Activated T-cell treated with anti-CD3 and anti-CD28 coated beads, Interleukin-2, amount 50 U/mL, for 24 hours (primary cell): Measurements from ENCODE around the gene RBFOX2.
"Not testable (repeated sequence)": the region's sequence is repeated elsewhere in the genome, so short reads cannot be mapped to it uniquely, and the experiment has no call there.

Source experiments
- DNase-seq: peaks from one replicate; pipeline ENCODE4 v3.0.0-alpha.2; 2020
- H3K27ac Mint-ChIP-seq: 2 replicates; pipeline ENCODE4 v1.8.0; 2020; ENCODE audit warnings: mild to moderate bottlenecking, mixed read lengths
- H3K27me3 Mint-ChIP-seq: 2 replicates; pipeline ENCODE4 v1.8.0; 2020; ENCODE audit warnings: mixed read lengths
- H3K36me3 Mint-ChIP-seq: 2 replicates; pipeline ENCODE4 v1.8.0; 2020; ENCODE audit warnings: low read depth, mixed read lengths
- H3K4me1 Mint-ChIP-seq: 2 replicates; pipeline ENCODE4 v1.8.0; 2020; ENCODE audit warnings: low read depth, mixed read lengths
- H3K4me3 Mint-ChIP-seq: 2 replicates; pipeline ENCODE4 v1.8.0; 2020; ENCODE audit warnings: mild to moderate bottlenecking, moderate library complexity, mixed read lengths
- H3K9me3 Mint-ChIP-seq: 2 replicates; pipeline ENCODE4 v1.8.0; 2020; ENCODE audit warnings: mixed read lengths

The RBFOX2 gene, protein sequence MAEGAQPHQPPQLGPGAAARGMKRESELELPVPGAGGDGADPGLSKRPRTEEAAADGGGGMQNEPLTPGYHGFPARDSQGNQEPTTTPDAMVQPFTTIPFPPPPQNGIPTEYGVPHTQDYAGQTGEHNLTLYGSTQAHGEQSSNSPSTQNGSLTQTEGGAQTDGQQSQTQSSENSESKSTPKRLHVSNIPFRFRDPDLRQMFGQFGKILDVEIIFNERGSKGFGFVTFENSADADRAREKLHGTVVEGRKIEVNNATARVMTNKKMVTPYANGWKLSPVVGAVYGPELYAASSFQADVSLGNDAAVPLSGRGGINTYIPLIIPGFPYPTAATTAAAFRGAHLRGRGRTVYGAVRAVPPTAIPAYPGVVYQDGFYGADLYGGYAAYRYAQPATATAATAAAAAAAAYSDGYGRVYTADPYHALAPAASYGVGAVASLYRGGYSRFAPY

DNA sequence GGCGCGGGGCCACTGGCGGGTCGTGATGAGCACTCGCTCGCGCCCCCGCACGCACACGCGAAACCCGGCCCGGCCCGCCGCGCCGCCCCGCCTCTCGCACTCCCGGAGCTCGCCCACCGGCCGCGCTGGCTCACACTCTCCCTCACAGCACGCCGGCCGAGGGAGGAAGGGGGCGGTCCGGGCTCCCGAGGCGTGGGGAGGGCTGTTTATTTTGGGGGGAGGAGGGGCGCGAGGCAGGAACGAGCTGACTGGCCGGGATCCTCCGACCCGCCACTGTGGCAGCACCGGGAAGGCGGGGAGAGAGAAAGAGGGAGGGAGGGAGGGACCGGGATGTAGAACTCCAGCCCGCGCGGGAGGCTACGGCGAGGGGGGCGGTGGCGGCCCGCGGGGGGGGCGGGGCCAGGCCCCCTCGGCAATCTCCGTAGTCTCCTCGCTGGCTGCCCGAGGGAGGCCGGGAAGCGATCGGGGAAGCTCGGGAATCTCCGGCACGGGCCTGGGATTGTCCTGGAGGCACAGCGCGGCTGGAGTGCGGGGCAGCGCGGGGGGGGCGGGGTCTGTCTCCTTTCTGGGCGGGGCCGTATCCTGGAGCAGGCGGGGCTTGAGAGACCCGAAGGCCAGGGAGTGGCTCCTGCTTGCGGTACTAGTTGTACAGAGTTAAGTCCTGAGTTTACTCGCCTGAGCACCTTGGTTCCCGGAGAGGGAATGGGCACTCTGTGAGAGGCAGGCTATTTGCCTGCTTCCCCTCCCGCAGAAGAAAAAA, at the start of gene RBFOX2:
Gene RBFOX2, minus strand, starts transcription at position 179 of the 760 bp plus-strand sequence. CDS start 399 bp downstream, outside the sequence.
- Mint-ChIP-seq H3K4me3 (peak within 1 kb of the TSS; percentile 89), H3K27me3 (peaks cover 9% of the 10 kb centered on the region), H3K4me1 (peaks cover 22% of the 10 kb centered on the region), H3K36me3 (no peaks in the 10 kb centered on the region), H3K27ac (peak within 1 kb of the TSS; percentile 81), H3K9me3 (no peaks in the 10 kb centered on the region)
- peak; percentile 87 for DNase-seq

DNA sequence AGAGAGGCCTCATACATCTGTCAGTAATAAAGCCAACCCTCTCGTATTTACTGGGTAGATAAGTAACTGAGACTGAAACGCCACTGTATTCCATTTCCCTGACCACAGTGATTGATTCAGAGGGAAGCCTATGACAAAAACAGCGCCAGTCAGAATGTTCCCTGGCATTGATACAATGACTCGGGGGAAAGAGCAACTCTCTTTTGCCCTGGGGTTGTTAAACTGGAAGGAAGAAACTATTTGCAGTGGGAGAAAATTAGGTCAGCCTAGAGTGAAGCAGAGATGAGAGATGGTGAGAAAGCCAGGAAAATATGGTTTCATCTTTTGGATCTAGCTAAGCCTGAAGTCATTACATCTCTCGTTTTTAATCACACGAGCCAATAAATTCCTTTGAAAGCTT, 48.6 kb upstream of the RBFOX2 start:
- Mint-ChIP-seq H3K9me3 (no peaks in the 10 kb centered on the region), H3K27me3 (no peaks in the 10 kb centered on the region), H3K36me3 (no peaks in the 10 kb centered on the region), H3K4me1 (no peaks in the 10 kb centered on the region), H3K4me3 (no peak overlapping the region), H3K27ac (no peak overlapping the region)
- DNase-seq, result no peak

DNA sequence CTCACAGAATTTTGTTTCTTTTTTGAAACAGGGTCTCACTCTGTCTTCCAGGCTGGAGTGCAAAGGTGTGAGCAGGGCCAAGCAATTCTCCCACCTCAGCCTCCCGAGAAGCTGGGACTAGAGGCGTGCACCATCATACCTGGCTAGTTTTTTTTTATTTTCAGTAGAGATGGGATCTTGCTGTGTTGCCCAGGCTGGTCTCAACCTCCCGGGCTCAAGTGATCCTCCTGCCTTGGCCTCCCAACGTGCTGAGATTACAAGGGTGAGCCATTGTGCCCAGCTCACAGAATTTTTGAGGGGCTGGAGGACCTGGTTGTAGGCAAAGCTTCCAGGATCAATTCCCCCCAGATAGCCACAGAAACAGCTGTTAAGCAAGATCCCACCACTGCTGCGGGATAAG, 47.1 kb upstream of the RBFOX2 start:
- DNase-seq, result no peak
- no peaks in the 10 kb centered on the region for H3K4me1 Mint-ChIP-seq
- H3K36me3 Mint-ChIP-seq, result no peaks in the 10 kb centered on the region
- no peak overlapping the region for H3K4me3 Mint-ChIP-seq
- no peak overlapping the region for H3K27ac Mint-ChIP-seq
- H3K9me3 Mint-ChIP-seq, result no peaks in the 10 kb centered on the region
- H3K27me3 Mint-ChIP-seq, result no peaks in the 10 kb centered on the region

- H3K27me3 Mint-ChIP-seq, result no peaks in the 10 kb centered on the region
- H3K4me3 Mint-ChIP-seq, result no peak overlapping the region
- no peaks in the 10 kb centered on the region for H3K4me1 Mint-ChIP-seq
- no peaks in the 10 kb centered on the region for H3K36me3 Mint-ChIP-seq
- no peaks in the 10 kb centered on the region for H3K9me3 Mint-ChIP-seq
- no peak overlapping the region for H3K27ac Mint-ChIP-seq
- no peak for DNase-seq
Observed at GRCh38 chr22:36075230-36075629, 46.6 kb upstream of the RBFOX2 start.

- H3K27ac Mint-ChIP-seq, result no peak overlapping the region
- no peaks in the 10 kb centered on the region for H3K9me3 Mint-ChIP-seq
- no peaks in the 10 kb centered on the region for H3K27me3 Mint-ChIP-seq
- no peak for DNase-seq
- H3K4me1 Mint-ChIP-seq, result no peaks in the 10 kb centered on the region
- H3K36me3 Mint-ChIP-seq, result no peaks in the 10 kb centered on the region
- H3K4me3 Mint-ChIP-seq, result no peak overlapping the region
Observed at GRCh38 chr22:36073476-36073875, 44.9 kb upstream of the RBFOX2 start.

DNA sequence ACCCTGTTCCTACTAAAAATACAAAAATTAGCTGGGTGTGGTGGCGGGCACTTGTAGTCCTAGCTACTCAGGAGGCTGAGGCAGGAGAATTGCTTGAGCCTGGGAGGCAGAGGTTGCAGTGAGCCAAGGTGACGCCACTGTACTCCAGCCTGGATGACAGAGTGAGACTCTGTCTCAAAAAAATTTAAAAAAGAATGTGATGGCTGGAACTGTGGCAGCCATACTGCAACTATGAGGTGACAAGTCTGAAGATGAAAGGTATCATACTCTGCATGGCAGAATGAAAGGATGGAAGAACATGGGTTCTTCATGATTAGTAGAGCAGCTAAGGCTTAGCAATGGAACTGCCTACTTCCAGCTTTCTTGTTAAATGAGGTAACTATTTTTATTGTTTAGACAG, 42.0 kb upstream of the RBFOX2 start:
- not testable (repeated sequence) for H3K27ac Mint-ChIP-seq, H3K36me3 Mint-ChIP-seq, H3K9me3 Mint-ChIP-seq

GRCh38 chr22:36069368-36069767, 40.7 kb upstream of the RBFOX2 start:
- H3K4me3 Mint-ChIP-seq, result no peak overlapping the region
- no peak overlapping the region for H3K27ac Mint-ChIP-seq
- H3K9me3 Mint-ChIP-seq, result no peaks in the 10 kb centered on the region
- H3K4me1 Mint-ChIP-seq, result peaks cover 10% of the 10 kb centered on the region
- no peaks in the 10 kb centered on the region for H3K27me3 Mint-ChIP-seq
- no peak for DNase-seq
- no peaks in the 10 kb centered on the region for H3K36me3 Mint-ChIP-seq

More for the DNA sequence above, 42.0 kb upstream of the RBFOX2 start:
- not testable (repeated sequence) for H3K4me1 Mint-ChIP-seq, H3K4me3 Mint-ChIP-seq, H3K27me3 Mint-ChIP-seq, DNase-seq

DNA sequence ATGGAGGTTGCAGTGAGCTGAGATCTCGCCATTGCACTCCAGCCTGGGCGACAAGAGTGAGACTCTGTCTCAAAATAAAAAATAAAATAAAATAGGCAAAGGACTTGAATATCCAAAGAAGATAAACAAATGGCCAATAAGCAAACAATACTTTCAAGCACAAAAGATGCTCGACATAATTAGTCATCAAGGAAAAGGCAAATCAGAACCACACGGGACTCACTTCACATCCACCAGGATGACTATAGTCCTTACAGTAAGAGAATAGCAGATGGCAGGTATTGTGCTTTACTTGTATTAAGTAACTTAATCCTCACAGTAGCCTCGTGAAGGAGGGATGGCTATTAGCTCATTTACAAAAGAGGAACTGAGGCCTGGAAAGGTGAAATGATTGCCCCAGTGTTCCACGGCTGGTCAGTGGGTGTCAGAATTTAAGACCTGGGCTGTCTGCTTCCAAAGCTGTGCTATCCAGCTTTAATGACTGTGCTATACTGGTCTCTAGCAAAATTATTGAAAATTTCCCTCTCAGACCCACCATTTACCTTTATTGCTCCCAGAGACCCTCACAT, 40.2 kb upstream of the RBFOX2 start:
- Mint-ChIP-seq H3K9me3 (no peaks in the 10 kb centered on the region), H3K27ac (no peak overlapping the region), H3K27me3 (no peaks in the 10 kb centered on the region), H3K4me1 (peaks cover 10% of the 10 kb centered on the region), H3K36me3 (no peaks in the 10 kb centered on the region), H3K4me3 (no peak overlapping the region)
- DNase-seq, result no peak

DNA sequence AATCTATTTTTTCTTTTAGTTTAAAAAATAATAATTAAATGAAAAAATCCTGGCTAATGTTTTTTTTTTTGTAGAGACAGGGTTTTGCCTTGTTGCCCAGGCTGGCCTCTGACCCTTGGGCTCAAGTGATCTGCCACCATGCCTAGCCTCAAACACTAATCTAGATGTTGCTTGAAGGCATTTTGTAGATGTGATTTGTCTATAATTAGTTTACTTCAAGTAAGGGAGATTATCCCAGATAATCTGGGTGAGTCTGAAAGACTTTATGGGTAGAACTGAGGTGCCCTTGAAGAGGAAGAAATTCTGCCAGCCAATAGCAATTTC, 38.6 kb upstream of the RBFOX2 start:
- no peak overlapping the region for H3K4me3 Mint-ChIP-seq
- H3K27me3 Mint-ChIP-seq, result no peaks in the 10 kb centered on the region
- no peaks in the 10 kb centered on the region for H3K36me3 Mint-ChIP-seq
- no peaks in the 10 kb centered on the region for H3K9me3 Mint-ChIP-seq
- no peak for DNase-seq
- H3K27ac Mint-ChIP-seq, result no peak overlapping the region
- H3K4me1 Mint-ChIP-seq, result peaks cover 10% of the 10 kb centered on the region

- DNase-seq, result peak; percentile 84
- Mint-ChIP-seq H3K27me3 (no peaks in the 10 kb centered on the region), H3K4me1 (peaks cover 10% of the 10 kb centered on the region), H3K27ac (peak overlapping the region; percentile 91), H3K4me3 (peak overlapping the region; percentile 79), H3K9me3 (no peaks in the 10 kb centered on the region), H3K36me3 (no peaks in the 10 kb centered on the region)
Observed at GRCh38 chr22:36065775-36066544, 37.3 kb upstream of the RBFOX2 start.

- Mint-ChIP-seq H3K4me3 (peak overlapping the region; percentile 79), H3K36me3 (no peaks in the 10 kb centered on the region), H3K27me3 (no peaks in the 10 kb centered on the region), H3K4me1 (peaks cover 10% of the 10 kb centered on the region), H3K9me3 (no peaks in the 10 kb centered on the region), H3K27ac (peak overlapping the region; percentile 66)
- no peak for DNase-seq
Observed at GRCh38 chr22:36065462-36065774, 36.8 kb upstream of the RBFOX2 start.

- Mint-ChIP-seq H3K4me1 (peaks cover 10% of the 10 kb centered on the region), H3K27ac (no peak overlapping the region), H3K9me3 (no peaks in the 10 kb centered on the region), H3K27me3 (no peaks in the 10 kb centered on the region), H3K36me3 (no peaks in the 10 kb centered on the region), H3K4me3 (no peak overlapping the region)
- no peak for DNase-seq
Observed at GRCh38 chr22:36064358-36064757, 35.7 kb upstream of the RBFOX2 start.

DNA sequence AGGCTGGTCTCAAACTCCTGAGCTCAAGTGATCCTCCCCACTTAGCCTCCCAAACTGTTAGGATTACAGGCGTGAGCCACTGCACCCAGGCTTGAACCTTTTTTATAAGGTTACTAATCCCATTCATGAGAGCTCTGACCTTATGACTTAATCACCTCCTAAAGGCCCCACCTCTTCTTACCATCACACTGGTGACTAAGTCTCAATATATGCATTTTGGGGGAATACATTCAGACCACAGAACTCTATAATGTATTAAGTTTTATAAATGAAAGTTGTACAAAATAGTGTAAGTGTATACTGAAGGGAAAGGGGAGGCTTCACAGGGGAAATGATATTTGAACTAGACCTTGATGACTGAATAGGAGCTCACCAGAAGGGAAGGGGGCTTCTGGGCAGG, 28.4 kb upstream of the RBFOX2 start:
- no peak overlapping the region for H3K27ac Mint-ChIP-seq
- peaks cover 8% of the 10 kb centered on the region for H3K27me3 Mint-ChIP-seq
- peaks cover 11% of the 10 kb centered on the region for H3K4me1 Mint-ChIP-seq
- no peak overlapping the region for H3K4me3 Mint-ChIP-seq
- H3K36me3 Mint-ChIP-seq, result no peaks in the 10 kb centered on the region
- H3K9me3 Mint-ChIP-seq, result no peaks in the 10 kb centered on the region
- no peak for DNase-seq

GRCh38 chr22:36055376-36056295, 27.0 kb upstream of the RBFOX2 start:
- Mint-ChIP-seq H3K36me3 (no peaks in the 10 kb centered on the region), H3K4me3 (no peak overlapping the region), H3K4me1 (peaks cover 11% of the 10 kb centered on the region), H3K9me3 (no peaks in the 10 kb centered on the region), H3K27ac (no peak overlapping the region), H3K27me3 (peaks cover 8% of the 10 kb centered on the region)
- DNase-seq, result no peak
